HUDEP-2 (cell line): Measurements from ENCODE around the gene BBS9.
"Not testable (repeated sequence)": the region's sequence is repeated elsewhere in the genome, so short reads cannot be mapped to it uniquely, and the experiment has no call there.

Experiments
- DNase-seq, 76 experiments: peaks; one replicate each; lab custom pipeline; 2025; ENCODE audit not compliant: unreplicated experiment in 76 of 76; lab: John Stamatoyannopoulos, UW

The BBS9 gene

DNA sequence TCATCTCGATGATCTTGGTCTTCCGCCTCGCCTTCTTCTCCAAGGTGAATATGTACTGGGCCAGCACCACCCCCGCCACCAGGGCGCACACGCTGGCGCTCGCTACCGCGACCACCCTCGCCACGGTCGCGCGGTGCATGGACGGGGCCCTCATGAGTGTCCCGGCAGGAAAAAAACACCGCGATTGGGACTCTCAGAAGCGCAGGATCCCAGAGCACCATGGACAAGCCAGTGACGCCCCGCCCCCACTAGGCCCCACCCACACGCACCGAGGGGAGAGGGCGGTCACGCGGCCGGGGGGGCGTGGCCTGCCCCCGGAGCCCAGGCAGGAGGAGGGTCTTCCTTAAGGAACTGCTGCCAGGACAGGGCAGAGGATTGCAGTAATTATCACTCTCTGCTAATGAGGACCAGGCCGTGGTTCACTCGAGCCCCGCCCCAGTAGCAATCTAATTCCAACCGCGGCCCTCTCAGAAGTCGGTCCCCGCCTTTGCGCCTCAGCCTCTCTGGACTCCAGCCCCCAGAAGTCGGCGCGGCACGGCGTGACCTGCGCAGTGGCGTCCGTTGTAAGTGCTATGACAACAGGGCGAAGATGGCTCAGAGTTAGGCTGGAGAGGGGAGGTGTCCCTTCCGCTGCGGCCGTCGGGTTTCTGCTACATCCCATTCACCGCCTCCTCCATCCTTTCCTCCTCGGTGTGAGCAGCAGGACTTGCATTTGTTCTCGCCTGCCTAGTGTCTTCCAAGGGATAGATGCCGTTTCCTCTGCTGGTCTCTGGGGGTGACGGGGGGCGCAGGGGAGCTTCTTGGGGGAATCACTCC, at the start of gene BBS9:
Gene BBS9 (plus strand): TSS at position 575 of the 816 bp plus-strand sequence. CDS start 16,689 bp downstream, outside the sequence.
- DNase-seq = peak; percentile 58 to 99 (median 94)

DNA sequence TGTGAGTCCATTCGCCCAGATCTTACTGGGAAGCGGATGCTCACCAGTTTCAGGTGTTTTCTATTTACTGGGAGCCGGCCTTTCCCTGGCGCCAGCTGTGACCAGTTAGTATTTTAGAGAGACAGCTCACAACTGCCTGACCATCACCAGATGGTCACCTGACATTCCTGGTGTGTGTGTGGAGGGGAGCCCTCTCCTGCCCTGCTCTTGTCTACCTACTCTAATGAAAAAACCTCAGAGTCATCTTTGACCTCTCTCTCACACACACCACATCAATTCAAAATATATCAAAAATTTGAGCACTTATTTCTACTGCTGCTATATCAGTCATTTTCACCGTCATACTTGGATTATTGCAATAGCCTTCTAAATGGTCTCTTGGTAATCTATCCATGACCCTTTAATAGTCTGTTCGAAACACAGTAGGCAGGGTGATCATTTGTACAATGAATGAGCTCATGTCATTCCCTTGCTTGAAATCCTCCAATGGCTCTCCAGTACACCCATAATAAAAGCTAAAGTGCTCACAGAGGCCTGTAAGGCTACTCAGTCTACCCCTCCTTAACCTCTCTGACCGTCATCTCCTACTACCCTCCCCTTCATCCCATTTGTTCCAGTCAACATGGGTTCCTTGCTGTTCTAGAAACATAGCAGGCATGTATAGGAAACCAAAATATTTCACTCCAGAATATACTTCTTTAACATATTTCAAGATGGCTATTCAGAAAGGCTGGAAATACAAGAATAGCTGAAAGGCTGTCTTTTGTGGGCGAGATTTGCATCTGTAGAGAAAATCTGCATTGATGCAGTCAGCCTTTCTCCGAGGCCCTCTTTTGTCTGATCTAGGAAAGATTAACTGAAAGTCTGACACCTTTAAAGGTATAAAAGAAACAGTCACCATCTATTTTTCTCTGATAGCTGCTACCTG, 49.3 kb upstream of the BBS9 start:
- DNase-seq = no peak

DNA sequence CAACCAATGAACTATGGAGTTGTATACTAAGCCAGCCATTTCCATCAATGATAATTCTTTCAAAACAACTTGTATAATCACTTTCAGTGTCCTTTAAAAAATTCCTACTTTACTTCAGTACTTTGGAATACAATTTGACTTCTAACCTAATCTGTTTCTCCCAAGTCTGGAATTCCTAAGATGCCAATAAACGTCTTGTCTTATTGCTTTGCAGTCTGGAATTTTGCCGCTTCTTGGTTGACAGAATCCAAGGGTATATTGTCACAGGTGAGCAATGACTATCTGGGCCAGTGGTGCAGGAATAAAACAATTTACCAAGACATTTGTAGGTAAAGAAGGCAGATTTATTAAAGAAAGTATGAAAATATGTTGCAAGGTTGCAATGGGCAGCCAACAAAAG, 42.0 kb upstream of the BBS9 start:
- DNase-seq = no peak

DNA sequence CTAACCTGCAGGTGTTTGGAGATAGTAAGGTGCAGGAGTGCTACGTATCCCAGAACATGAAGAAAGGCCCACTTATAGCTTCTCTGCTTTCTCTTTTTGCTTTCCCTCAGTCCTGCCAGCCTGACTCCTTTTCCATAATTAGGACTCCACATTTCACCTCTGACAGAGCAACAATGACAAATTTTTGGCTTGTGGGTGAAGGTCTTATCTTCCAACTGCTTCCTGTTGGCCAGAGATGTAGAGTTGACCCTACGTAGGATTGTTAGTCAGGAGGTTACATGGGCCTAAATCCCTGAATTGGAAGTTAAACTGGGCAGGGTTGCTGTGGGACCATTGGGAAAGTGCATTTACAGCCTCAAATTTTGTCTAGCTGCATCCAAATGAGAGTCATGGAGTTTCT, 41.5 kb upstream of the BBS9 start:
- no peak for DNase-seq

DNA sequence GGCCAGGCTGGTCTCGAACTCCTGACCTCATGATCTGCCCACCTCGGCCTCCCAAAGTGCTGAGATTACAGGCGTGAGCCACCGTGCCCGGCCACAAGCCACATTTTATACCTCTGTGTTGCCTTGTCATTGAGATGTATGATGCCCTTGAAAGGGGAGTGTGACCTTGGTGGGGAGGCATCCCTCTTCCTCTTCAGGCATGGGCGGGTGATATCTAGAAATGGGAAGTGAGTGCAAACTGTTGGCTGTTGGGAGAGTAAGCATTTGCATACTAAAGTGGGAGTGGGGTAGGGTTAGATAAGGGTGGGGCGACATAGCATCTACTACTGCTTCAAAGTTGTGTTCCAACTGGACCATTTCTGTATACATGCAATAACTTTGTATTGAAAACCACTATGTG, 40.2 kb upstream of the BBS9 start:
- no peak for DNase-seq

DNA sequence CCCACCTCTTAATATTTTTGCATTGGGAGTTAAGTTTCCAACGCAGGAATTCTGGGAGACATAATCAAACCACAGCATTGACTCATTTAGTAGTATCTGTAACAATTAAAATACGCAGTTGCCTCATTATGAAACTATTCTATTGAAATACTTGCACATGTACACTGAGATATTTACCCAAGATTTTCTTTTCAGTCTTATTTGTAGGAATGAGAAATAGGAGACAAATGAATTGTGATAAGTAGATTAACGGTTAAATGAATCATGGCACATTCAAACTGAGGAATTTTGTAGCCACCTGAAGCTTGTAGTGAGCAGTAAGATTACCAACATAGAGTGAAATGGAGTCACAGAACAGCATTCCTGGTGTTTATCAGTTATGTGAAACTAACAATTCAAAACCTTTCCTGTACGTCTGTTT, 38.2 kb upstream of the BBS9 start:
- DNase-seq = no peak

DNA sequence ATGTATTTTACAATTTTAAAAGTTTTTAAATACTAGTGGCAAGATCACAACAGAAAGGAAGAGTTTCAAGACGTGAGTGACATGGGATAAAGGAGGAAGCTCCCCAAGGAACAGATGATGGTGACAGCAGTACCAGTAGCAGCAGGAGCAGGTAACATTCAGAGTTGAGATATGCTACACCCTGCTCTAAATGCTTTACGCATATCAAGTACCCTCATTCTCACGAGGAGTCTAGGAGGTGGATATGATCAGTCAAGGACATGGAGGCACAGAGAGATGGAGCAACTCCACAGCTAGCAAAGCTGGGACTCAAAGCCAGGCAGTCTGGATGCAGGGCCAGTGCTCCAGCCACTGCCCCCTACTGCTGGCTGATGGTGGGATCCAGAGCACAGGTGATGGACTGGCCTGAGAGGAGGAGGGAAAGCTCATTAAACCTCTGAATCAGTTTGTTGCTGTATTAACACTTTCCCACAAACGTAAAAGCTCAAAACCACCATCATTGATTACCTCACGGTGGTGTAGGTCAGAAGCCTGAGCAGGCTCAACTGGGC, 37.6 kb upstream of the BBS9 start:
- DNase-seq = no peak

DNA sequence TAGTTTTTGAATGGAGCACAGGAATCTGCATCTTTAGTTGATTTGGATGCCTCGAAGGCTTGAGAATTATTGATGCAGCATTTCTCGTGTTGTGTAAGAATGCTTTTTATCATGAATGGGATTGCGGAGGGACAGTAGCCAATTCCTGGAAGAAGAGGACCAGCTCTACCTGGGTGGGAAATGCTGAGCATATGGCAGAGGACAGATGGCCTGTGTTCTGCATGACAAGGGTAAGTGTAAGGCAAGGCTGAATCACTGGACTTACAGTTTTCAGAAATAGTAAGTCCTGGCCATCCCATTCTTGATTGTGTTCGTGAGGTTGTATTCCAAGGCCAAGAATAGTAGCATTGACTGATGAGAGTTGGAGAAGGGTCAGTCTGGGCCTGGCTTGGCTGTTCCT, 36.1 kb upstream of the BBS9 start:
- no peak for DNase-seq

DNA sequence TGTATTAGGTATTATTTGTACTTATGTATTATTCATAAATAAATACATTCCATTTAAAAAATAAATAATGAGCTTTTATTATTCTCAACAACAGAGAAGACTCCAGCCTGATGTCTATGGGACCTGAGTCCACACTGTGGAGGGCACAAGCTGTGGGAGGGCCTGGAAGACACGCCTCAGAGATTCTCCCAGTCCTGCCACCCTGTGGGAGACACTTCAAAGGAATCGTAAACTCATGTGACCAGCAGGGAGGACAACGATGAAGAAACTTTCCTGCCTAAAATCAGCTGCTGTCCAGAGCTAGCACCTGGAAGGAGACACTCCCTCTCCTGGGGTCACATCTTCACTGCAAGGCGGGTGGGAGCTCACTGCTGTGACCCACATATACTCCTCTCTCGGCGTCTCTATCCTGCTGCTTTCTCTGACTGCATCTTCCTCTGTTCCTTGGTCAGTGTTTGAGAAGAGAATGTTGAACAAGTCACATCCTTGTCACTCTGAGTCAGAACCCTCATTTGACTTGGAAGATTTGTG, 34.6 kb upstream of the BBS9 start:
- not testable (repeated sequence) for DNase-seq

DNA sequence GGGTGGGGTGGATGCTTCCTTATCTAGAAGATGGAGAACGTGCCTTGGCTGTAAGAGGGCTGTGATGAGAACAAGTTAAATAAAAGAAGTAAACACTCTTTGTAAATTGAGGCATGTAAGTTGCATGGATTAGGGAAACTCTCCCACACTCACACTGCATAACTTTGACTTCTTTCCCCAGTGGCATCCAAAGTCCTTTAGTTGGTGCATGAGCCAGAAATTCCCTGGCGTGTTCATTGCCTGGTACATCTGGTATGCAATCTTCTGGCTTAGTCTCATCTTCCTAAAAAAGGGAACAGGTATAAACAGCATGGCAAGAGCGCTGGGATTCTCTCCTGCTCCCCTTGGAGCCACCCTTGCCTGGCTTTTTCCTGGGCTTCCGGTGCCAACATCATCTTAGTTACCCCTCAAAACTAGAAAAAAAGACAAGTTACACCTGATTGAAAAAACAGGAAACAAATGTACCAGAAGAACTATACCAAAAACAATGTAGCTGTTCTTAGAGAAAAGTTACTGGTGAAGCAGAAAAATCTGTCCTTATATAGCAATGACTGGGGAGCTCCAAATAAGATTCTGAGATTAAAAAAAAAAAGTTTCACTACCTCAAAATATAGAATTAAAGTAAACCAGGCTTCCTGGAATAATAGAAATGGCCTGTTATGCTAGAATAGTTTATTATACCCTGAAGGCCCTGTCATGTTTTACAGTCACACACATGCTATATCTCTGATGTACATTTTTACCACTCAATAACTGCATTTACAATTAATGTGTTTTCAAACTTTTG, 30.0 kb upstream of the BBS9 start:
- no peak for DNase-seq

DNA sequence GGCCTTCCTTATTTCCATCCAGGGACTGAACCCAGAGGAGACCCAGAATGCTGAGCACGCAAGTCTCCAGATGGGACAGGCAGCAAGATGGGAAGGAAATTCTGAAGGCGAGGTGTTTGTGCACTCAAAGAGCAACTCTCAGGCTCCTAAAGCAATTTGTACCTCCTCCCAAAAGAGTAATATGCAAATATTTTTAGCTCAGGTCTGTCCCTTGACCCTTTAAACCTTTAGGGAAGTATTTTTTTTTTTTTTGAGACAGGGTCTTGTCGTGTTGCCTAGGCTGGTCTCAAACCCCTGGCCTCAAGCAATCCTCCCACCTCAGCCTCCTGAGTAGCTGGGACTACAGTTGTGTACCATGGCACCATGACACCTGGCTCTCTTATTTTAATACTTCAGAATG, 28.6 kb upstream of the BBS9 start:
- DNase-seq = no peak

DNA sequence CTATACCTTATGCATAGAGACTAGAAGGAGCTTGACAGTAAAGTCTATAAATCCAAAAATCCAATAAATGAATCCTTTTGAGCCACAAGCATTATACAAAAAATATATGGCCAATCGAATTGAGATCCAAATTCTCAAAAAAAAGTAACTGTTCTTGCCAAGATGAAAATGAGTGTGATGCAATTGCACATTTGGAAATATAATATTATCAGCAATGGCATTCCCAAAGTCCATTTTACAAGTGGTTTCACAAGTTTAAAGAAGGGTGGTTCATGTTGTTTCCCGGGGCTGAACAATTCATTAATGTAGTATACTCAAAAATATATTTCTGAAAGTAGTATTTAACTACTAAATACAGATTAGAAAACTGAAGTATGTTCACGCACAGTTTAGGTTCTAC, 27.5 kb upstream of the BBS9 start:
- no peak for DNase-seq

DNA sequence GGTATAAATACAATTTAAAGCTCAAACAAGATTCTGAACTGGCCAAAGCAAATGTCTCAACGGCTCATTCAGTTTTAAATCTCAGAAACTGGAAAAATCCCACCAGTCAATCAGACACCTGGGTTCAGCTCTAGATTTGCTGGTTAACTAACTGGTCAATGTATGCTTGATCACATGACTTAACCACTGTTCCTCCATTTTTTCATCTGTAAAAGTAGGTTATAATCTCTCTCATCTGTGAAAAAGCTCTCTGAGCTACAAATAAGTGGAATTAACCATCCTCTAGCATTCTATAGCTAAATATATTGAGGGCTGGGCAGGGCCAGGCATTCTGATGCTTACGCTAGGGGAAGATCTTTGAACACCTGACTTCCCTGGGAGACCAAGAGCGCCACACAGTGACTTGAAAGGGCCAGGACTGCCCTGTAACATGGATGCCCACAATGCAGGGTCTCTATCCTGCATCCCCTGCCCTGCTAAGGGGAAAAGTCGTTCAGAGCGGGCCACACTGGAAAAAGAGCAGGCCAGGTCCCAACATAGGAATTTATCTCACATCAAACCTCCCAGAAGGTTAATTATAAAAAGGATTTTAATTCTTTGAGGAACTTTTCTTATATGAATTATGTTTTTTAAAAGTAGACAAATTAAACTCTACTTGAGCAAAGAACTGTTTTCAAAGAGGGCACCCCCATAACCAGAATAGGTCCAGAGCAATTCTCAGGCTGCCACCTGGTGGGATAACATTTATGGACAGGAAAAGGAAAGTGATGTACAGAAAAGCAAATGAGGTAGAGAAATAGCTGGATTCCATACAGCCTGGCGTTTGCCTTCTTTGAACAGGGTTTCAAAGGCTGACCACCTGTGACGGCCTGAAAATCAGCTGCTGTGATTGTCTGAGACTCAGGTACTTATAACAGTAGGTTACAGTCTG, 22.0 kb upstream of the BBS9 start:
- DNase-seq = peak in 40 of 76 experiments; percentile 3 to 52 (median 18)

DNA sequence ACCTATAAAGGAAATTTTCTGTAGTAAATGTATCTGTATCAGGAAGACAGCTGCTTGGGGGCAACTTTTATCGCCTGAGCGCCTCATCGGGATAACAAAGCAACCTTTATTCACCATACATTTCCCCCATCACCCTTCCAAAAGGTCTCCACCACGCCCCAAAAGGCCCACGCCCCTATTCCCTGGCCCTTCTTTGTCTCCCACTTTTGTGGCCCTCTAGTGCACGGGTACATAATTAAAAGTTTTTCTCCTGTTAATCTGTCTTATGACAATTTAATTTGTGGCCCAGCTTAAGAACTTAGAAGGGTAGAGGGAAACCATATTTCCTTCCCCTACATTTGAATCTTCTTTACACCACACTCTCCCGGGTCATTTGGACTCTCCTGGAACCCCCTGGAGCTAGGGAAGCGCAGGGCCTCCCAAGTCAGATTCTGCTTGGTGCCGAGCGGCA, 20.8 kb upstream of the BBS9 start:
- peak in 28 of 76 experiments; percentile 2 to 58 (median 25) for DNase-seq

DNA sequence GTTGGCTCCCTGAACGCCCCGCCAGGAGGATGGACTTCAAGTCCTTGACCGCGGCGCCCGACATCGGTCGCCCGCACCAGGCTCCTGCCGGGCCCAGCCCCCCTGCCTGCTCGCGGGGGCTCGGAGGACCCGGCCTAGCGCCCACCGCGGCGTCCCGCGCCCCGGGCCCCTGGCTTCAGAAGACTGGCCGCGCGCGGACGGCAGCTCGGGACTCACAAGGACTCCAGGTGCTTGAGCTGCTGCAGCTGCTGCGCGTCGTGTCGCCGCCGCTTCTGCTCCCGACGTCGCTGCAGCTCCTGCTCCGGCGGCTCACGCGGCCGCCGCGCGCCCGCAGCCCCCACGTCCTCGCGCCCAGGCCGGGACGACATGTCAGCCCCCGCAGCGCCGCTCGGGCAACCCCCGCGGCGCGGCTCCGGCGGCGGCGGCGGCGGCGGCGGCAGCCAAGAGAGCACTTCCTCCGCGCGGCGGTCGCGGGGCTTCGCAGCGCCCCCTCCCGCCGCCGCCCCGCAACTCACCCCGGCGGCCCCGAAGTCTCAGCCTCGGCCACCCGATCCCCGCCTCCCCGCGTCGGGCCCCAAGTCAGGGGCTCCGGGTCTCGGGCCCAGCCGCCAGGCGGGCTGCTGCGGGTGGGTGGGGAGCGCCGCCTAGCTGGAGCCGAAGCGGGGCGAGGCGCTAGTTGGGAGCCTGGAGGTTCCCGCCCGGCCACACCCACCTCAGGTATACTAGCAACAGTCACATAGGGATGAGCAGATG, 20.2 kb upstream of the BBS9 start, which contains the start of gene RP9:
Gene RP9 (minus strand): TSS at position 400 of the 753 bp plus-strand sequence. CDS start 32 bp downstream, at position 368.
- DNase-seq = peak in 62 of 76 experiments; percentile 9 to 75 (median 43)

DNA sequence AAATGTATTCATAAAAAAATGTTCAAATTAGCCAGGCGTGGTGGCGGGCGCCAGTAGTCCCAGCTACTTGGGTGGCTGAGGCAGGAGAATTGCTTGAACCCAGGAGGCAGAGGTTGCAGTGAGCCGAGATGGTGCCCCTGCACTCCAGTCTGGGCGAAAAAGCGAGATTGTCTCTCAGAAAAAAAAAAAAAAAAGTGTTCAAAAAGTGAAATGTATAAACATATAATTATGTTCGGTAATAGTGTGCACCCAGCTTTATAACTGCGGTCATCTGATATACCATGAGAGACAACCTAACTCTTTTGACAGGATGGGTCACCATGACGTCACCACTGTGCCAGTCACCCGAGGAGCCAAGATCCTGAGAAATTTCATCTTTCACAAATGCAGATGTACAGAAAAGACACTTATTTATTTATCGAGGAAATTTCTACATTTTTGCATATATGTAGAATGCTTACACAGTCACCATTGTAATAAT, 19.6 kb upstream of the BBS9 start:
- DNase-seq = no peak

DNA sequence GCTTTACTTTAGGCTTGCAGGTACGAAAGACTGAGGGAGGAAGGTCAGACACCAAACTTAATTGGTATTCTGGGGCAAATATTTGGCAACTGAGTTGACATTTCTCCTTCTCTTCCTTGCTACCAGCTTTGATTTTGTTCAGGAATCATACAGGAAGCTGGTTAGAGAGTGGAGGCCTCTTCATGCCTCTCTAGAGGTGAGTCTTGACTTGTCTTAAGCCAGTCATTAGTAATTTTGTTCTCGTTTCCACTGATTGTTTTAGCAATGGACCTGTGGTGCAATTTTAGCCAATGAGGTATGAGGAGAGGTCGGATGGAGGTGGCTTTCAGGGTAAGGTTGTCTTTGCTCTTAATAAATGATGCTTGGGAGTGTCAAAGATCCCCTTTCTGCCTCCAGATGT, 17.8 kb upstream of the BBS9 start:
- no peak for DNase-seq

DNA sequence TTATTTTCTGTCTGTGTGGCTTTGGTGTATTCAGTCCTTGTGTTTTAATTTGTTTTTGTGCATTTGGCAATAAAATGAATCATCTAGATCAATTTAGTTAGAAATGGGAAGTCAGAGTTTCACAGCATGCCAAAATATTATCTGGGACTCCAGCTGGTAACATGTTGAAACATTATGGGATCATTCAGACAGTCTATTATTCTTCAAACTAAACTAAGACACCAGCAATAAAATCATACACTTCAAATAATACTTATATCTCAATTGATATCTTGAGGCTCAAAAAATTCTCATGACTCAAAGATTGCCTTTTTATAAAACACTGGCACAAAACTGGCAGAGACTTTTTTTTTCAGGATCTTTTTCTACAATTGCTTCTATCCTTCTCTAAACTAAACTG, 14.4 kb upstream of the BBS9 start:
- no peak for DNase-seq
